Measurements from ENCODE around the gene TTC38.

DNA sequence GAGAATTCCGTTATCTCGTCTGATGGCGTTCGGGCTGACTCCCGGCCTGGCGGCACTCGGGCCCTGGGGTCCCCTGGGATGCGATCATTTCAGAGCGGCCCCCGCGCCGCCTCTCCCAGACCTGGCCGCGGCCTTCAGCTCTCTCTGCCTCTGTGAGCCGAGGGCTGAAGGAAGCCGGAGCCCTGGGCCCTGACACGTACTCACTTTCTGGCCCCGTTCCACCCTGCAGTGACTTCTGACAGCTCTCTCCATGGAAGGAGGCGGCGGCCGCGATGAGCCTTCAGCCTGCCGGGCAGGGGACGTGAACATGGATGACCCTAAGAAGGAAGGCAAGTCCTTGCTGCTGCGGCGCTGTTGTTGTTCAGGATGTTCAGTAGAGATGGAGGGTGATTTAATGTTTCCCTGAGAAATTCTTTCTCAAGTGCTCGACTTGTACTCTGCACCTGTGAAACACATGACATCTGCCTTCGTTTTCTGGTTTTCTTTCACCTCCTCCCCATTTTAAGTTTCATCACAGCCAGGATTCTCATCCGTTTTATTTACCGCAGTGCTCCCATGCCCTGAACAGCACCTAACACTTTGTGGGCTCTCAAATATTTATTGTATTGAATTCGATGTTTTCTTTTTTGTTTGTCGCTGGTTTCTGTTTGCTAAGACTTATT, 29.5 kb downstream of the TTC38 start:
- TF ChIP-seq CTCF (IDR thresholded peaks at IDR 0.05), result no peak
- no peak for TF ChIP-seq POLR2A (IDR thresholded peaks at IDR 0.05)
